Measurements from ENCODE around the gene NEK9. TPM values are rescaled to one million over a fixed set of nuclear protein-coding genes. Genes with fewer than 3 reads are reported as not detected.
"Not testable (repeated sequence)": the region's sequence is repeated elsewhere in the genome, so short reads cannot be mapped to it uniquely, and the experiment has no call there.

Gene NEK9
- total and polyA plus RNA-seq, 4 donors: 23.1 to 76.3 (median 53.3) TPM

DNA sequence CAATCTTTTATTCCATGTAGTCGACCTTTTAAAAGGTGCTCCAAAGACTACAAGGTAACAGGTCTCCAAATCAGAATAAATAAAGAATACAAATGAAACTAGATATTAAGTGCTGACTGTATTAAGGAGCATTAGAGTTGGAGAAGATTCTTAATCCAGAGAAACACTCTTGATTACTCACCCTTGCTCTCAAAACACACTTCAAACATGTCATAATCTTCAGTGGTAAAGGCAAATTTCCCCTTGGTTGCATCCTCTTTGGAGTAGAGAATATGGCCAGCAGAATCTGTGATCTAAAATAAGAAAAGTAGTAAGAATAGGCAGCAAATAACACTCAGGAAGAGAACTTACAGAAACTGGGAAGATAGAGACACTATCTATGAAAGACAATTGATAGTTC is 25.0 kb upstream of the NEK9 start:
- DNase-seq (no peak), ATAC-seq (ENCODE audit: insufficient read depth, low FRiP score) (no peak)
- Histone ChIP-seq H3K9ac (ENCODE audit: insufficient read depth in 1 of 2, low read length in 2 of 2) (no peak overlapping the region), H3K9me3 (ENCODE audit: control insufficient read depth in 4 of 4, insufficient read depth in 3 of 4, low read length in 3 of 4) (no peaks in the 10 kb centered on the region), H3K36me3 (ENCODE audit: control insufficient read depth in 4 of 4, insufficient read depth in 4 of 4, low read length in 4 of 4) (peaks cover 0 to 15% (median 8%) of the 10 kb centered on the region in 4 donors), H3K4me3 (no peak overlapping the region), H3K4me1 (ENCODE audit: control insufficient read depth in 5 of 5, insufficient read depth in 5 of 5, low read length in 5 of 5) (peaks cover 0 to 8% (median 3%) of the 10 kb centered on the region in 5 donors), H3K27ac (ENCODE audit: low read depth in 1 of 2, low read length in 1 of 2) (no peak overlapping the region), H3K27me3 (ENCODE audit: control insufficient read depth in 3 of 3, insufficient read depth in 3 of 3, low read length in 2 of 3) (no peaks in the 10 kb centered on the region)
- WGBS, 2 donors: 75 to 96% methylated on average over 1 of the region's 1 CpG
- TF ChIP-seq, protein P1, sequence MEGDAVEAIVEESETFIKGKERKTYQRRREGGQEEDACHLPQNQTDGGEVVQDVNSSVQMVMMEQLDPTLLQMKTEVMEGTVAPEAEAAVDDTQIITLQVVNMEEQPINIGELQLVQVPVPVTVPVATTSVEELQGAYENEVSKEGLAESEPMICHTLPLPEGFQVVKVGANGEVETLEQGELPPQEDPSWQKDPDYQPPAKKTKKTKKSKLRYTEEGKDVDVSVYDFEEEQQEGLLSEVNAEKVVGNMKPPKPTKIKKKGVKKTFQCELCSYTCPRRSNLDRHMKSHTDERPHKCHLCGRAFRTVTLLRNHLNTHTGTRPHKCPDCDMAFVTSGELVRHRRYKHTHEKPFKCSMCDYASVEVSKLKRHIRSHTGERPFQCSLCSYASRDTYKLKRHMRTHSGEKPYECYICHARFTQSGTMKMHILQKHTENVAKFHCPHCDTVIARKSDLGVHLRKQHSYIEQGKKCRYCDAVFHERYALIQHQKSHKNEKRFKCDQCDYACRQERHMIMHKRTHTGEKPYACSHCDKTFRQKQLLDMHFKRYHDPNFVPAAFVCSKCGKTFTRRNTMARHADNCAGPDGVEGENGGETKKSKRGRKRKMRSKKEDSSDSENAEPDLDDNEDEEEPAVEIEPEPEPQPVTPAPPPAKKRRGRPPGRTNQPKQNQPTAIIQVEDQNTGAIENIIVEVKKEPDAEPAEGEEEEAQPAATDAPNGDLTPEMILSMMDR (IDR thresholded peaks at IDR 0.05; ENCODE audit: control extremely low read depth, extremely low read depth): no peak

DNA sequence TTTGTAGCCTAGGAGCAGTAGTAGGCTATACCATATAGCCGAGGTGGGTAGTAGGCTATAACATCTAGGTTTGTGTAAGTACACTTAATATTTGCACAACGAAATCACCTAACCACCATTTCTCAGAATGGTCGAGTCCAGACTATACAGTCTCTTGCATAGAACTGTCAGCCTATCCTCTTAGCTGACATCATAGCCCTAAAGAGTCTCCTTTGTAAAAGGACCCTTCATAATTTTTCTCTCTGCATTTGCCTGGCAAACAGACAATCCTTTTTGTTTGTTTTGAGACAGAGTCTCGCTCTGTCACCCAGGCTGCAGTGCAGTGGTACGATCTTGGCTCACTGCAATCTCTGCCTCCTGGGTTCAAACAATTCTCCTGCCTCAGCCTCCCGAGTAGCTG is 23.8 kb upstream of the NEK9 start:
- peaks cover 0 to 19% (median 9%) of the 10 kb centered on the region in 4 donors for H3K36me3 ChIP-seq (ENCODE audit: control insufficient read depth in 4 of 4, insufficient read depth in 4 of 4, low read length in 4 of 4)
- H3K4me3 ChIP-seq; DNase-seq; H3K9ac ChIP-seq (ENCODE audit: insufficient read depth in 1 of 2, low read length in 2 of 2); H3K27ac ChIP-seq (ENCODE audit: low read depth in 1 of 2, low read length in 1 of 2); H3K27me3 ChIP-seq (ENCODE audit: control insufficient read depth in 3 of 3, insufficient read depth in 3 of 3, low read length in 2 of 3); H3K4me1 ChIP-seq (ENCODE audit: control insufficient read depth in 5 of 5, insufficient read depth in 5 of 5, low read length in 5 of 5); ATAC-seq (ENCODE audit: insufficient read depth, low FRiP score); H3K9me3 ChIP-seq (ENCODE audit: control insufficient read depth in 4 of 4, insufficient read depth in 3 of 4, low read length in 3 of 4): not testable (repeated sequence)
- 83 to 84% methylated on average over 6 of the region's 6 CpGs for WGBS, 2 donors

GRCh38 chr14:75150150-75150549 is 23.3 kb upstream of the NEK9 start:
- Histone ChIP-seq H3K4me3 (no peak overlapping the region), H3K36me3 (ENCODE audit: control insufficient read depth in 4 of 4, insufficient read depth in 4 of 4, low read length in 4 of 4) (peaks cover 0 to 19% (median 9%) of the 10 kb centered on the region in 4 donors), H3K9me3 (ENCODE audit: control insufficient read depth in 4 of 4, insufficient read depth in 3 of 4, low read length in 3 of 4) (no peaks in the 10 kb centered on the region), H3K9ac (ENCODE audit: insufficient read depth in 1 of 2, low read length in 2 of 2) (no peak overlapping the region), H3K27me3 (ENCODE audit: control insufficient read depth in 3 of 3, insufficient read depth in 3 of 3, low read length in 2 of 3) (no peaks in the 10 kb centered on the region), H3K27ac (ENCODE audit: low read depth in 1 of 2, low read length in 1 of 2) (no peak overlapping the region), H3K4me1 (ENCODE audit: control insufficient read depth in 5 of 5, insufficient read depth in 5 of 5, low read length in 5 of 5) (peaks cover 0 to 8% (median 3%) of the 10 kb centered on the region in 5 donors)
- ATAC-seq (ENCODE audit: insufficient read depth, low FRiP score): no peak
- no peak for DNase-seq
- WGBS, 2 donors: 67 to 76% methylated on average over 2 of the region's 2 CpGs
- TF ChIP-seq, protein P1 (IDR thresholded peaks at IDR 0.05; ENCODE audit: control extremely low read depth, extremely low read depth): no peak

- Histone ChIP-seq H3K9ac (ENCODE audit: insufficient read depth in 1 of 2, low read length in 2 of 2) (peak overlapping the region in 1 of 2 donors; percentile 50), H3K9me3 (ENCODE audit: control insufficient read depth in 4 of 4, insufficient read depth in 3 of 4, low read length in 3 of 4) (no peaks in the 10 kb centered on the region), H3K36me3 (ENCODE audit: control insufficient read depth in 4 of 4, insufficient read depth in 4 of 4, low read length in 4 of 4) (peaks cover 0 to 30% (median 12%) of the 10 kb centered on the region in 4 donors), H3K27ac (ENCODE audit: low read depth in 1 of 2, low read length in 1 of 2) (peak overlapping the region; percentile 41 to 78), H3K4me1 (ENCODE audit: control insufficient read depth in 5 of 5, insufficient read depth in 5 of 5, low read length in 5 of 5) (peaks cover 0 to 8% (median 5%) of the 10 kb centered on the region in 5 donors), H3K27me3 (ENCODE audit: control insufficient read depth in 3 of 3, insufficient read depth in 3 of 3, low read length in 2 of 3) (no peaks in the 10 kb centered on the region), H3K4me3 (no peak overlapping the region)
- peak; percentile 83 to 90 (median 88) for DNase-seq
- WGBS, 2 donors: 48 to 51% methylated on average over 13 of the region's 13 CpGs
- TF ChIP-seq, protein P1 (IDR thresholded peaks at IDR 0.05; ENCODE audit: control extremely low read depth, extremely low read depth): peak; percentile 8
- ATAC-seq (ENCODE audit: insufficient read depth, low FRiP score): peak; percentile 77
These were observed 20.7 kb upstream of the NEK9 start for GRCh38 chr14:75147423-75148071.

Measured in lung (tissue), 12 donors.